Measurements from ENCODE around the gene DHX35.
"Not testable (repeated sequence)": the region's sequence is repeated elsewhere in the genome, so short reads cannot be mapped to it uniquely, and the experiment has no call there.

DHX35 gene

DNA sequence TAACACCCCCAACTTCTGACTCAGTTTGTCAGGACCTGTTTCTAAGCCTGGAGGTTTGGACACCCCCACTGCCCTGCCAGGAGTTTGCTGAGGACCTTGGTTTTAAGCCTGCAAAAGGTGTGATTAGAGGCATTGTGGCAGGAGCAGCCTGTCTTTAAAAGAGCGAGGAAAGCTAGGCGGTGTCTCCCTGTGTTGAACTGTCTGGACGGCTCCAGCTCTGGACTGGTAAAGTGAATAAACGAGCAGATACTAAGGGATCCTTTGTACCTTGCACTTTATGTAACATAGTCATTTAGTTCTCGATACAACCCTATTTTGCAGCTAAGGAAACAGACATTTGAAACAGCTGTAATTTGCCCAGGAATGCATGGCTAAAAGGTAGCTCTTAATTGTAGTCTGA is 21.5 kb upstream of the DHX35 start:
- no peak for DNase-seq

GRCh38 chr20:38941726-38942389 is 20.3 kb upstream of the DHX35 start:
- DNase-seq: no peak

DNA sequence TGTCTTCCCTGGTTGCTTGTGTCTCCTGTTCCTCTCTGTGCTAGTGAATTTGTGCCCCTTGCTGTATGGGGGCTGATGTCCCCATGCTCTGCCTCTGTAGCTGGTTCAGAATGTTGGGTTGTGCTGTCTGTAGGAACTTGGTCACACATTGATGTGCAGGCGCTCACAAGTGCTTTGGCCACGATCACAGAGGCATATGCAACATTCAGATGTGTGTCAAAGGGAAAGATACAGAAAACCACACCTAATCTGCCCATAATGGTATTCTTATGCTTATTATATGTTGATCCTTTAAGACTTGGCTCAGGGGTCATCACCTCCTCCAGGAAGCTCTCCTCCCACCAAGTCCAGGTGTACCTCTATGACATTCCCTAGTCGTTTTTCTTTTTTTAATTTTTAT is 17.1 kb upstream of the DHX35 start:
- DNase-seq: no peak

DNA sequence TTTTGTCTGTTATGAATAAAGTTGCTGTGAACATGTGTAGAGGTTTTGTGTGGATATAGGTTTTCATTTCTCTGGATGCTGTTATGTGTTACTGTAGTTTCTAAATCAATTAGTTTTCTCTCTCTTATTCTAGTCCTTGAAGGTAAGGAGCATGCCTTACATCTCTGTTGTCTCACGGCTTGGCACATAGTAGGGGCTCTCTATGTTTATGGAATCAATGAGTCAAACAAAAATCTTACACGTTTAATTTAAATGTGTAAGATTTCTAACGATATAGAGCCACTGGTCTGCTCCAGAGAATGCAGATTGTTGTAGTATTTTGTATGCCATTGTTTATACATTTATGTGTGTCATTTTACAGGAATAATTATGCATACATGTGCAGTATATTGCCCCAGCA is 15.3 kb upstream of the DHX35 start:
- DNase-seq: no peak

- DNase-seq: no peak
Observed at GRCh38 chr20:38947931-38948362, 14.2 kb upstream of the DHX35 start.

GRCh38 chr20:38950254-38950653 is 11.9 kb upstream of the DHX35 start:
- DNase-seq: no peak

- DNase-seq: no peak
Observed at GRCh38 chr20:38951611-38952010, 10.5 kb upstream of the DHX35 start.

DNA sequence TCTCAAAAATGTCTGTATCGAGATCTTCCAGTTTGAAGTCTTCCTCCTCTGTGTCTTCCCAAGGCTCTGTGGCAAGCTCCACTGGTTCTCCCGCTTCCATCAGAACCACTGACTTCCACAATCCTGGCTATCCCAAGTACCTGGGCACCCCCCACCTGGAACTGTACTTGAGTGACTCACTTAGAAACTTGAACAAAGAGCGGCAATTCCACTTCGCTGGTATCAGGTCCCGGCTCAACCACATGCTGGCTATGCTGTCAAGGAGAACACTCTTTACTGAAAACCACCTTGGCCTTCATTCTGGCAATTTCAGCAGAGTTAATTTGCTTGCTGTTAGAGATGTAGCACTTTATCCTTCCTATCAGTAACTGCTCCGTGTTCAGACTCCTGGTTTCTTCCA is 10.0 kb upstream of the DHX35 start:
- DNase-seq: no peak

DNA sequence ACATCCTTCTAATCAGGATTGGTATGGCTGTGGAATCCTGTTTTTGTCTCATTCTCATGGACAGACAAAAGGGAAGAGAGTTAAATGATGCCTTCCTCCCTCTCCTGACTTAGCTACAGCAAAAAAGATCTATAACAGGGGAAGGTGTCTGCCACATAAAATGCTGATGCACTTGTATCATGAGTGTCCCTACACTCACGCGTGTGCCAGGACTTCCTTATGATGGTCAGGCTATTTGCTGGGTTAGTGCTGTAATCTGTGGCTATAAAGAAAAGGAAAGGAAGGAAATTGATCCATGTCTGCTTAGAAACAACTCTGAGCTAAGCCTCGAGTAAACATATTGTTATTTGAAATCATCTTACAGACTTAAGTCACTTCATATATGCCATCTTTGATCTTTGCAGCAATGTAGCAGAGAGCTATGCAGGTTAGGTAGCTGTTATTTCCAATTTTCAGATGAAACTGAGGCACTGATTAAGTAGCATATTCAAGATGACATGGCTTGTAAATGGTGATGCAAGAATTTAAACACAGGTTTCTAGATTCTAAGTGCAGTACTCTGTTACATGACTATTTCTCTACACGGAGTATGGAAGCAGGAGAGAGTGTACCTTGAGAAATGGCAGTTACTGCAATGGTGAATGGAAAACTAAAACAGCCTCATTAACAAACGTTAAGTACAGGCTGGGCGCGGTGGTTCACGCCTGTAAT is 8.4 kb upstream of the DHX35 start:
- DNase-seq: no peak

GRCh38 chr20:38957235-38957876 is 4.8 kb upstream of the DHX35 start:
- DNase-seq: no peak

DNA sequence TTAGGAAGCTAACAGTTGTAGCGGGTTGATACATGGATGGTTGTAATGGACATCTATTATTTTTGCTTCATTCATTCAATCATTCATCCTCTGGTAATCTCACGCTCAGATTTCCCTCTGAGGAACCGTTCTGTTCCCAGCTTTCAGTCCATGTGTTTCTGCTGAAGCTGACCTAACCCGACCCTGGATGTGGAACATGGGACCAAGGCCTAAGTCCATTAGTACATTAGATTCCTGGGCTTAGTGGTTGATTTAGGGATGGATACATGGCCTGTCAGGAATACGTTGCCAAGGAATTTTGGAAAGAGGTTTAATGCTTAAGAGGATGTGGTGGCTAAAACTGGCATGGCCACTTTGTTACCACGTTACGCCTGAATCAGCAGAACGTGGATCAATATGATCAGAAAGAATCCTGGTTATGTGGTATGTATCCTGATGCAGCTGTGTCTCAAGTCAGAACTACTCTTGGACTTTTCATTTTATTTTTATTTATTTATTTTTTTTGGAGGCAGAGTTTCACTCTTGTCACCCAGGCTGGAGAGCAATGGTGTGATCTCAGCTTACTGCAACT is 4.1 kb upstream of the DHX35 start:
- no peak for DNase-seq

DNA sequence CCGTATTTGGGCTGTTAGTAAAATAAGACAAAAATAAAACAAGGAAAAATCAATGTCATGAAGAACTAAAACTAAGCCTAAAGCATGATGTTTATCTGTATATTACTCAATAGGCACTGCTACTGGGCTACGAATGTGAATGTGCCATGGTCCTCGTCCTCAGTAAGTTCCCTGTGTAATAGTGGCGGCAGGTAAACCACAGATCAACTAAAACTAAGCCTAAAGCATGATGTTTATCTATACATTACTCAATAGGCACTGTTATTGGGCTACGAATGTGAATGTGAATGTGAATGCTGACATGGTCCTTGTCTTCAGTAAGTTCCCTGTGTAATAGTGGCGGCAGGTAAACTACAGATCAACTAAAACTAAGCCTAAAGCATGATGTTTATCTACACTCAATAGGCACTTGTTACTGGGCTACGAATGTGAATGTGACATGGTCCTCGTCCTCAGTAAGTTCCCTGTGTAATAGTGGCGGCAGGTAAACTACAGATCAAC is 1.9 kb upstream of the DHX35 start:
- DNase-seq: not testable (repeated sequence)

- DNase-seq: peak in 1 of 14 donors; percentile 39
Observed at GRCh38 chr20:38961530-38962043, 557 bp upstream of the DHX35 start.

DNA sequence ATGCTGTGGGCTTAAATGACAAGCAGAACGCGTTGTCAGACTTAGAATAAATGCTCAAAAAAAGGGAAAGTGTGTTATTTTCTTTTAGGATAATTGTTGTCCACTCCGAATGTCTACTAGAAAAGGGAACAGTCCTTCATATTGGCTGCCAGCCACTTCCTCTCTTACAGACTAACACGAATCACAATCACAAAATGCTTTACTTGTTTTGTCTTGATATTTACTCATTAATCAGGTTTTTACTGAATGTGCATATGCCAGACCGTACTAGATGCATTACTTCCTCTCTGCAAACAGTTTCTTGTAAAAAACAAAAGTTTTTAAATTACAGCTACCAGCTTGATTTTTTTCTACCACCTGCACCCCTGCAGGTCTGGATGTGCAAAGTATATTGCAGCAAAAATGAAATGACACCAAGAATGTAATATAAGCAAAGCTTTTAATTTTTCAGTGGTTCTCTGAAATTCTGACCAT is 821 bp downstream of the DHX35 start:
- DNase-seq: no peak

GRCh38 chr20:38963745-38964144 is 1.6 kb downstream of the DHX35 start:
- DNase-seq: no peak

GRCh38 chr20:38965264-38965663 is 3.1 kb downstream of the DHX35 start:
- DNase-seq: no peak

GRCh38 chr20:38968090-38968489 is 5.9 kb downstream of the DHX35 start:
- DNase-seq: no peak

GRCh38 chr20:38969708-38970107 is 7.6 kb downstream of the DHX35 start:
- DNase-seq: no peak

GRCh38 chr20:38970302-38970701 is 8.2 kb downstream of the DHX35 start:
- DNase-seq: no peak

GRCh38 chr20:38973107-38973506 is 11.0 kb downstream of the DHX35 start:
- DNase-seq: no peak

GRCh38 chr20:38973645-38974044 is 11.5 kb downstream of the DHX35 start:
- no peak for DNase-seq

- no peak for DNase-seq
Observed at GRCh38 chr20:38975539-38976120, 13.5 kb downstream of the DHX35 start.

- DNase-seq: no peak
Observed at GRCh38 chr20:38979434-38979833, 17.3 kb downstream of the DHX35 start.

Measured in C1 segment of cervical spinal cord (tissue), 14 donors.